GM19438 (cell line): ENCODE results near the gene CHRNB4.

ENCODE experiments used
- ATAC-seq: cut with Tn5 transposase; IDR thresholded peaks from one replicate; pipeline ENCODE4 v1.9.1; 2021; ENCODE audit warnings: low read depth; ENCODE audit not compliant: unreplicated experiment

The CHRNB4 gene

GRCh38 chr15:78671626-78672211, 30.7 kb upstream of the CHRNB4 start:
- no peak for ATAC-seq

DNA sequence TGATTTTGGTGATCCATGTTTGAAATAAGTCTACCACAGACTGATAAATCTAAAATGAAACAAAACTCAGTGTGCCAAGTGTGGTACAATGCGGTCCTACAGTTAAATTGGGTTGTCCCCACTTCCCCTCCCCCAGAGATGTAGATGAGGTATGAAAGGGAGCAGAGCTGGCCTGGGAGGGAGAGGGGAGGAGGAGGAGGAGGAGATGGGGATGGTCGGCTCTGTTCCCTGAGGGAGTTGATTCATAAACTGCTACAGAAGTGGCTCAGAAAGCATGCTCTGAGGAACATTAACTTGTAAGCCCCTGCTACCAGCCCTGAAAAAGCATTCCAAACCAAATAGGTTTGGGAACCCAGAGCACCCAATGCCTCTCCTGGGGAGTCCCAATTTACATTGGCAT, 28.0 kb upstream of the CHRNB4 start:
- ATAC-seq: no peak

DNA sequence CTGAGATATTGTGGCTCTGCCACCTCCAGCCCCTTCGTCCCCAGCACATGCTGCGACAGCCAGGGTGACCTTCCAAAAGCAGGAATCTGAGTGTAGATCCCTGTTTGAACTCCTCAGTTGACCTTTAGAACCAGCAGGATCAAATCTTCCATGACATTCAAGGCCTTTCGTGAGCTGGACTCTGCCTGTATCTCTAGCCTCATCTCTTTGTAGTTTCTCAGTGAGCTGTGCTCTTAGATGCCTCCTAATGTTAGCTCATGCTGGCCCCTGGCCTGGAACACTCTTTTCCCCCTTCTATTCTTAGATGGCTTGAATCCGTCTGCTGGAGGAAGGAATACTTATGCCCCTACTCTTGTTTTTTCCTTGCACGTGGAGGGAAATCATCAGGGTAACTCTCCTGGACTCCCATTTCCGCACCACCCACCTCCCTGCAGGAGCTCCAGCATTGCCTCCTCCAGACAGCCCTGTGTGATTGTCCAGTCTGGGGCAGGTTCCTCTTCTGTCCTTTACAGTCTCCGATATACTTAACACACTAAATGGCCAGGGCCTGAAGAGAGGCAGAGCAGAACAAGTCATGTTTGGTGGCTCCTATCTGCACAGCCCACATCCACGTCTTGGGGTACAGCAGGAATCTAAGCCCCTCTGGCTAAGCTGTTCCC, 26.7 kb upstream of the CHRNB4 start:
- no peak for ATAC-seq

DNA sequence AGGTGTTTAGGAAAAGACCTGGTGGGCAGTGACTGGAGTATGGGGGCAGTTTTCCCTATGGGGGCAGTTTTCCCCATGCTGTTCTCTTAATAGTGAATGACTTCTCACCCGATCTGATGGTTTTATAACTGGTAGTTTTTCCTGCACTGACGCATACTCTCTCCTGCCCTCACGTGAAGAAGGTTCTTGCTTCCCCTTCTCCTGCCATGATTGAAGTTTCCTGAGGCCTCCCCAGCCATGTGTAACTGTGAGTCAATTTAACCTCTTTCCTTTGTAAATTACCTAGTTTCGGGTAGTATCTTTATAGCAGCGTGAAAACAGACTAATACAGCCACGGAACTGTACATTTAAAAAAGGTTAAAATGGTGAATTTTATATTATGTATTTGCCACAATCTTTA, 25.0 kb upstream of the CHRNB4 start:
- no peak for ATAC-seq

- ATAC-seq: no peak
Measured at GRCh38 chr15:78663703-78664102, 22.7 kb upstream of the CHRNB4 start.

DNA sequence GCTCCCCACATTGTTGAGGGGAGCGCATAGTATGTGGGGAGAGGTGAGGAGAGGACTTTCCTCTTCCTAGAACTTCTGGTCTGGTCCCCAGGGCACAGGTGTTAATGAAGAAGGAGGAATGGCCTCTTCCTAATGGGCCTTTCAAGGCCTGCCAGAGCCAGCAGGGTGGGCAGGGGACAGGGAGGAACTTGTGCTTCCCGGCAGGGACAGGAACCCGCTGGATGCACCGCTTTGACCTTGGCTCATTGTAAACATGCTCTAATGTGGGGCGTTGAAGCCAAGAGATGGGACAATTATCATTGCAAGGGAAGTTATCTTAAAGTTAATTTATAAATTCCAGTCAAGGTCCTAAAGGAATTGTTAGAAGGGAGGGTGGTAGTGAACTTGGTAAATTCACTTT, 21.0 kb upstream of the CHRNB4 start:
- no peak for ATAC-seq

DNA sequence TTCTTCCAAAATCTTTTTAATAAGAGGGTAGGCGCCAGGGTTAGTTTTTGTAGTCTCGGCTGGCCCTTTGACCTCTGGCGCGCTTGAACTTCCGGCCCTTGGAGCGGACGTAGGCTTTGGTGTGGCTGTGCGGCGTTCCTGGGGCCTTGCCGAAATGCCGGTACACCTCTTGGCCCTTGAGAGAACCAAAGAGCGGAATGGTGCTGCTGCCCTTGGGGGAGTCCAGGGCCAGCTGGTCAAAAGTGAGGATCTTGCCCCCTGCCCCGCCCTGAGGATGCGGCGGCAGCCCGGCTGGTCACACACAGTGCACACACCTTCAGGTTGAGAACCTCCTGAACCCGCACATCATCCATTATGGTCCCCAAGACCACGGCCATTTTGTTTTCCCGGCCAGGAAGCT, 20.0 kb upstream of the CHRNB4 start:
- no peak for ATAC-seq

DNA sequence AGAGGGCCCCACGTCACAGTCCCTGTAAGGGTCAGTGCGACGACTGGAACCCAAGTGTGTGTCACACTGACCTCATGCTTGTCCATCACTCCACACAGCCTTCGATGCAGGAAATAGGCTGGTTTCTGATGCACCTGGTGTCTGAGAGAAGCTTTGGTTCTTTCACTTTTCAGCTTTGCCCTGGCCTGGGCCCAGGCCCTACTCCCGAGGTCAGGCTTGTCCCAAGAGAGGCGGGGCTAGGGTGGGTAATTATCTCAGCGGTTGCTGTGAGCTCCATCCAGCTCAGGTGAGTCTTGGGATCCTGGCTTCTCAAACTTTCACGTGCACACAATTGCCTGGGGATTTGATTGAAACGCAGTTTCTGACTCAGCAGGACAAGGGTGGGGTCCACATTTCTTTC, 19.6 kb upstream of the CHRNB4 start:
- no peak for ATAC-seq

DNA sequence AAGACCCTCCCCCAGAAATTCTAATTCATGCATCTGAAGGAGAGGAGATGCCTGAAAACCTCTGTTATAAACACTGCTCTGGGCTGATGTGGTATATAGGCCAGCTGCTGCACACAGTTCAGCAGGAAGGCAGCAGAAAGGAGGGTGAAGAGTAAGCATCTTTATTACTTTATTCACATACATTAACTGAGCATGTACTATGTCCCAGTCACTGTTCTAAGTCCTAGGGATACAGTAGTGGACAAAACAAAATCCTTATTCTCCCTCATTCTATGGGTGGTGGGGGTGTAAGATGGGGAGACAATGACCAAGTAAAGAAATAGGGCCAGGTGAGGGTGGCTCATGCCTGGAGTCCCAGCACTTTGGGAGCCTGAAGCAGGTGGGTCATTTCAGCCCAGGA, 17.8 kb upstream of the CHRNB4 start:
- ATAC-seq: no peak

- ATAC-seq: no peak
Measured at GRCh38 chr15:78654272-78654671, 13.3 kb upstream of the CHRNB4 start.

DNA sequence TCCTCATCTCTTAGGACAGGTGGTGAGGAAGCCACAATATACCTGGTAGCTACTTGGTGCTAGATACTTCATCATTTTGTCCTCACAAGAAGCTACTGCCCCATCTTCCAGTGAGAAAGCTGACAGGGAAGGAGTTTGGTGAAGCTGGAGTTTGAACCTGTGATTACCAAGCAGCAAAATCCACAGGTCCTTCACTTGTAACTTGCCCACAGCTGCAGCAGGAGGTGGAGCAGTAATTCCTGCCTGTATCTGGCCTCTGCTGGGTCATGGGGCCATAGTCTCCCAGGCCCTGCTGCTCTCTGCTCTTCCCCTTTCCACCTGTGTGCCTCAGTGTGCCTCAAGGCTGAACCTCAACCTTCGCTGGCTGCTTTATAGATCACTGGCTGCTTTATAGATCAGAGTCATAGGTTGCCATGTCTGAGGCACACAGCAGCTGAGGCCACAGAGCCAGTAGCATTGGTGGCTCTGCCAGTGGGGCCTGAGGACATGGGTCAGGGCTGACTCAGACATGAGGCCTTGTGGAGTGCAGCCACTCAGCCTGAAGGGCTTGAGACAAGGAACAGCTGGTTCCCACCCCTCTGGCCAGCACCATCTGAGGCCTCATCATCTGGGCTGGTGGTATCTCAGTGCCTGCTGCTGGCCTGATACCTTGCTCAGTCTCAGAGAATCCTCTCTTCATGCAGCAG, 11.1 kb upstream of the CHRNB4 start:
- ATAC-seq: no peak

GRCh38 chr15:78651007-78651406, 10.0 kb upstream of the CHRNB4 start:
- ATAC-seq: no peak

- ATAC-seq: no peak
Measured at GRCh38 chr15:78650022-78650421, 9.0 kb upstream of the CHRNB4 start.

- no peak for ATAC-seq
Measured at GRCh38 chr15:78645009-78645408, 4.0 kb upstream of the CHRNB4 start.

GRCh38 chr15:78642331-78642730, 1.3 kb upstream of the CHRNB4 start:
- no peak for ATAC-seq

GRCh38 chr15:78641749-78642275, 802 bp upstream of the CHRNB4 start:
- no peak for ATAC-seq

DNA sequence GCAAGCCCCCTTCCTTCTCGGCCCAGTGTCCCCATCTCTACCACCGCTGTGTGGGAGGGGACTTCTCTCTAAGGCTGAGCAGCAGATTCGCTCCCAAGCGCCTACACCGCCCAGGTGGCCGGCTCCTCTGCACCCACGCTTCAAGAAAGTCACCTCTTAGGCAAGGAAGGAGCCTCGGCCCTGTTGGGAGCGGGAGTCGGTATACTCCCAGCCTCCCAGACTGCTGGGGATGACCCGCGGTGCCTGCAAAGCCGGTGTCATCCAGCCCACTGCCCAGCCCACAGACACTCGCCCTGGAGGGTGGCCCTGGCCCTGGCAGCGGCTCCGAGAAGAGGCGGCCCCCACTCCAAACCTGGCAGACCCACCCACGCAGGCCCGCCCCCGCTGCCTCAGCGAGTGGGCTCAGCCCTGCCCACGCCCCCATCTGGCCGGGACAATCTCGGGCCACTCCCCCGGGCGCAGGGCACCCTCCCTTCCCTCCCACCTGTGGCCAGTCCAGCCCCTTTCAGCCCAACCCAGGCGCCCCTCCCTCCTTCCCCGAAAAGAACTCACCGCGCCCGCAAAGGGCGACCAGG, 396 bp downstream of the CHRNB4 start:
- no peak for ATAC-seq

- ATAC-seq: no peak
Measured at GRCh38 chr15:78638658-78639314, 2.2 kb downstream of the CHRNB4 start.

DNA sequence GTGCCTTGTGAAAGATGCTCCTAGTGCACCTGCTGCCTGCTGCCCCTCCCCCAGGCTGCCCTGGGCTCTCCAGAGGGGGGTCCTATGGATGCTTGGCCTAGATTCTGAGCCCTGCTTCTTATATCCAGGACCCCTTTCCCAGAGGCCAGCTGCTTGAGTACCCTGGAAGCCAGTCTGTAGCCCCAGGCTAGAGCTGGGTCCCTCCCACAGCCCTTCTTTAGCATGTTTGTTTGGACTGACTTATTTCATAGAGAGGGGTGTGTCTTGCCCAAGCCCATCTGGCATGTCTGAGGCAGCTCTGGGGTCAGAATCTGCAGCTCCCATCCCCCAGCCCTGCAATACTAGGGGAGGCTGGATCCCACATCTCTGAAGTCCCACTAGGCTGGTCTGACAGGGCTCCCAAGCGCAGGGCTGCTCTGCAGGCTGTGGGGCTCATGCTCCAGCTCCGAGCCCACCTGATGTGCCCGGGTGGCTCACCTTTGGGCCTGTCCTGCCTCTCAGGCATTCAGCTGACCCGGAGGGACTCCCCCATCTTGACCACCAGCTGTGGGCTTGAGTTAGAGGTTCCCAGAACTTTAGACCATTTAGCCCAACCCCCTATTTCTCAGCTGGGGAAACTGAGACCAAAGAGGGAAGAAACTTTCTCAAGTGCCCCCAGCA, 3.1 kb downstream of the CHRNB4 start:
- ATAC-seq: no peak

- ATAC-seq: no peak
Measured at GRCh38 chr15:78636378-78636859, 4.6 kb downstream of the CHRNB4 start.
